ENCODE data around the gene METTL25B.
A peak's percentile ranks its signal among the peaks of the same experiment; 100 is the strongest.

Gene METTL25B

DNA sequence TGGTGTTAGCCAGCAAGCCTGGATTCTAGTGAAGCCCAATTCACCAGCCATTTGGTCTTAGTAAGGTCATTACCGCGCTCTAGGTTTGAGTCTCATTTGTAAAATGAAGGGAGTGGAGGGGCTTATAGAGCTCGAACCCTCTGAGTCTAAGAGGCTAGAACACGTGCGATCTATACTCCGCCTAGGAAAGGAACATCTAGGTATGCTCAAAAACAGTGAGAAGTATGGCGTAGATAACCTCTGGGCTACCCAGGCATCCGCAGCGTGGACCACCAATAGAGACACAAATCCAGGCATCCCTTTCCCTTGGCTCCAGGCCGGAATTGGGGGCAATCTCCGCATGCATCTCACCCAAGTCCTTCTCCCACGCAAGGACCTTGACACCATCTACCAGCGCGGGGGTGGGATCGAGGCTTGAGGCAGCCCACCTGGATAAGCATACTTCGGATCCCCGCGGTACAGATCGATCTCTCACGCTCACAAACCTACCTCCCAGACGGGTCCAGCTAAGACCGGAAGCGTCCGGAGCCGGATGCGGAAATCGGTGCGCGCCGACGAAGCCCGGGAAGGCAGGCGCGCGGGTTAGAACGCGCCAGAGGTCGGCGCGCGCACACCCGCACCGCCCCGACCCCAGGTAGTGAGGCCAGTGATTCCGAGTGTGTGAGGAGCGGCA lies at the start of gene METTL25B:
METTL25B (plus strand) TSS at position 544 of the 673 bp plus-strand sequence. CDS start 636 bp downstream, outside the sequence.
- DNase-seq (ENCODE audit: low read depth) = no peak

GRCh38 chr1:156680056-156680455 lies 48.2 kb upstream of the METTL25B start:
- DNase-seq (ENCODE audit: low read depth) = no peak

GRCh38 chr1:156681196-156681960 lies 46.9 kb upstream of the METTL25B start:
- DNase-seq (ENCODE audit: low read depth) = no peak

- no peak for DNase-seq (ENCODE audit: low read depth)
Measured at GRCh38 chr1:156682166-156682890, 45.9 kb upstream of the METTL25B start.

DNA sequence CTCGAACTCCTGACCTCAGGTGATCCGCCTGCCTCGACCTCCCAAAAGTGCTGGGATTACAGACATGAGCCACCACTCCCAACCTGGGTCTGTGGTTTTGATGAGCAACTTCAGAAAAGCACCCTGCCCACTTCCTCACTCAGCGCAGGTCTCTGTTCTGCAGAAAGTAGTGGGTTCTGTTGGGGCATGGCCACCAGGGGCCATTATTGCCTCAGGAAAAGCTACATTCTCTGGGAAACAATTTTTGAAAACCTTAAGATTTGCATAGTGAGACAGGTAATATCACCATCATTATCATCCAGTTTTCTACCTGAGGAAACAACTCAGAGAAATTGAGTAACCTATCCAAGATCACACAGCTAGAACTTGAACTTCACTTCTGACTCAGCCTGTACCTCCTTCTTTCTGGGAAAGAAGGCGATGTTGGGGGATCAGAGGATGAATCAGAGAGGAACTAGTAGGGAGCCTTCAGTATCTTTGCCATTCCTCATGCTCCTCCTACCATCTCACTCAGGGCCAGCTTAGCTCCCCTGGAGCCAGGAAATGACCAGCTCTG lies 44.0 kb upstream of the METTL25B start:
- DNase-seq (ENCODE audit: low read depth) = peak; percentile 69

DNA sequence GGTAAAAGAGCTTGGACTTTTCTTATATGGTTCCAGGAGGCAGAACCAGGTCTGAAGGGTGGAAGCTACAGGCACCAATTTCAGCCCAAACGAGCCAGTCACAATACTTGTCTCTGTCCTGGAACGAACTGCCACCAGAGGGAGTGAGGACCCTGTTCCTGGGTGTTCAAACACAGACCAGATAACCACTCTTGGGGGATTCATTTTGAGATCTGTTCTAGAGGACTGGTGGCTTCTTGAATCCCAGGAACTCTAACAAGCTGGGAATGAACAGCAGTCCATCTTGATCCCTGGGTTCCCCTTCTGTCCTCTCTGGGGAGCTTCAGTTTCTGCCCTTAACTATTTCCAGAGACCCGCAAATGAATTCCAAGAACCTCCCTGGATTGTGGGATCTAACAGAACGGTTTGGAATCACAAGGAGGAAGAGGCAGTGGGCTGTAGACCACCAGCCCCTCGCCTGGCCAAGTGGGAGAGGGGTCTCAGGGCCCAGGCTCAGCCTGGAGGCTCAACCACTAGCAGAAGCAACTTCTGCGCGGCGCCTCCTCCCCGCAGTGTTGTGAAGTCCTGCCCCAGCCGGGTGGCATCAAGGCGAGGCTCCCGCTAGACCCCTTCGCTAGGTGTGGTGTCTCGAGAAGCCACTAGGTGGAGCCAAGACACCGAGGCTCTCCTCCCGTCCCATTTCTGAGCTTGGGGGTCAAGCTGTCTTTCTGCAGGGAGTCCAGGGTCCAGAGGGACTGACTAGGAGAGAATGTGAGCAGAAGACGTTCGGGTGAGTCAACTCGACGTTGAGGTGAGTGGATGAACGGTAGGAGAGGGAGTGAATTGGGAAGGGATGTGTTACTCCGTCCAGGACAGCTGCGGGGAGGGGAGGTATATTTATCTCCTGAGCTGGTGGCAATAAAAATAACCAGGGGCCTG lies 39.0 kb upstream of the METTL25B start:
- peak; percentile 68 for DNase-seq (ENCODE audit: low read depth)

GRCh38 chr1:156689953-156690674 lies 38.2 kb upstream of the METTL25B start:
- DNase-seq (ENCODE audit: low read depth) = no peak

- no peak for DNase-seq (ENCODE audit: low read depth)
Measured at GRCh38 chr1:156690675-156691036, 37.6 kb upstream of the METTL25B start.

GRCh38 chr1:156691191-156691590 lies 37.1 kb upstream of the METTL25B start:
- DNase-seq (ENCODE audit: low read depth) = no peak

DNA sequence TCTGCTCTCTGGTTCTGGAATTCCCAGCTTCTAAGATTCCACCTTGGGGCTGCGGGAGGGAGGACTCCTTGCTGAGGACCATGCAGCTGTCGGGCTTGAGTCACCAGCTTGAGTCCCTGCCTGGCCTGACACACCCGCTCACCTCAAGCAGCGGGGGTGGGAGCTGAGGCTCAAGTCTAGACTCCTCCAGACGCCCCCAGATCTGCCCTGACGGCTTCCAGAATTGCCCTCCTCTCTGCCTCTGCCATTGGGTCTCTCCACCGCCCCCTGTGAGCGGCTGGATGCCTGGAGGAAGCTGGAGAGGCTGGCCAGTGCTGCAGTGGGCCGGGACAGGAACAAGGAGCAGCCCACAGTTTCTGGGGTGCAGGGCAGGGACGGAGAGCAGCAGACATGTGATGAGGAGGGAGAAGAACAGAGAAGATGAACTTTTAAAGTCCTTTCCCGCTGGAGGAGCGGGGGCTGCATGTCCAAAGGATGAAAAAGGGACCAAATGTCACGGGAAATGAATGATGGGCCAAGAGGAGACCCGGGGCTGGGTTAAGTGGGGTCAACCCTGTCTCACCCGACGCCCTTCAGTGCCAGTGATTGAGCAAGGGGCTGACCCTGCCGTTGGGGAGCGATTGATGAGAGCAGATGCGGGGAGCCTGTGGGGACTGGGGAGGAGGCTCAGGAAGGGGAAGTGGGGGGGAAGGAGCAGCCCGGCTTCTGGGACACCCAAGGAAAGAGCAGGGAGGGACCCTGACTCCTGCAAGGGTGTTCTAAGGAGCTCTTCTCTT lies 36.4 kb upstream of the METTL25B start:
- DNase-seq (ENCODE audit: low read depth) = no peak

DNA sequence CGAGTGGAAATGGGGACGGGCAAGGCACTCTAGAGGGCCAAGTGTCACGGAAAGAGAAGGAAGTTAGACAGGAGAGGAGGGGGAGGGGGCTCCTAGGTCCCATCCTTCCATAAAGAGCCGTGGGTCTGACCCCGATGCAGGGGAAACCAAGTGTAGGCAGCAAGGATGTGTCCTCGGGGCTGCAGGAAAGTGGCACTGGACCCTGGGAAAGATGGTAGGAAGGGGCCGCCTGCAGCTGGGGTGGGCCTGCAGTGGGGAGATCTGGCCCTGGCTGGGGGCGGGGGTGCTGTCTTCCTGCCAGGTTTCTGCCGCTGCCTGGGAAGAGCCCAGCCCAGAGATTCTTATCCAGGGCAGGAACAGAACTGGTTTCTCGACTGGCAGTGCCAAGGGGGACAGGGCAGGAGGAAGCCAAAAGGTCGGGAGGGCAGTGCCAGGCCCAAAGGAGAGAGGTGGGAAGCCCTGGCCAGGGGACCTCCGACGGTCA lies 35.8 kb upstream of the METTL25B start:
- no peak for DNase-seq (ENCODE audit: low read depth)

GRCh38 chr1:156692925-156693847 lies 35.1 kb upstream of the METTL25B start:
- DNase-seq (ENCODE audit: low read depth) = no peak

DNA sequence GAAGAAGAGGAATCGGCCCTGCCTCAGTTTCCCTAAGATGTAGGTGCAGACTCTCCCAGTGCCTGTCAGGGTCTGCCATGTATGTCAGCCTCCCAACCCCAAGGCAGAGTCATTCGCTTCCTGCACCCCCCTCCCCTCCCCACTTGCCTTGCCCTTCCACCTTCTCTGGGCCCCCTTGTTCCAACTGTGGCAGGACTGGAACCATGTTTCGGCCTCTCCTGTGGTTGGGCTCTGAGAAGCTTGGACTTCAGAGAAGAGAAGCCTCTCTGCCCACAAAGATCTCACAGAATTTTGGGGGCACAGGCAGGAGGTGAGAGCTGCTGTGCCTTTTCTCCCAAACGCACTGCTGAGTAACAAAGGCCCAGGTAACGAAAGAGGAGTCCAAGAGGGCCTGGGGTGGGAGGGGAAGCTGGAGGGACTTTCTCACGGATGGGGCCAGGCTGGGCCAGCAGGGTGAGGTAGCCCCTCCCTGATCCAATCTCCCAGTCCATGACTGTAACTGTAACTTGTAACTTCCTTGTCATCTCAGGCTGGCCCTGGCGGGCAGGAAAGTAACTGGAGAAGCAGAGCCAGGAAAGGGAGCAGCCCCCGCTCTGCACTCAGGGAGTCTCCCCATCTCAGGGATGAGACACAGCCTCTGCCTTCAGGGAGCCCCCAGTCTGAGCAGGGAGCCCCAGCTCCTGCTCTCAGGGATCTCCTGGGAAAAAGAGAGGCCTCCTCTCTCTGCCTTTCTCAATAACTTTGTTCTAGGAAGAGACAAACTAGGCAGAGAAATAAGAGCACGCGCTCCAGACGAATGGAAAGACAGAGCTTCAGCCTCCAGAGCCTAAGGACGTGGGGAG lies 34.2 kb upstream of the METTL25B start:
- no peak for DNase-seq (ENCODE audit: low read depth)

DNA sequence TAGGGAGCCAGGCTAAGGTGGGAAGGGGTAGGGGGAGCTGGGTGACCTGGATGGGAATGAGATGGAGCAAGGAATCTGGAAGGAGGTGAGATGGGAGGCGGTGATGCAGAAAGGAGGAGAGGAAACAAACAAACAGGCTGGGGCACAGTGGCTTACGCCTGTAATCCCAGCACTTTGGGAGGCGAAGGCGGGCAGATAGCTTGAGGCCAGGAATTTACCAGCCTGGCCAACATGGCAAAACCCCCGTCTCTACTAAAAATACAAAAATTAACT lies 33.6 kb upstream of the METTL25B start:
- DNase-seq (ENCODE audit: low read depth) = no peak

- no peak for DNase-seq (ENCODE audit: low read depth)
Measured at GRCh38 chr1:156696755-156697154, 31.5 kb upstream of the METTL25B start.

DNA sequence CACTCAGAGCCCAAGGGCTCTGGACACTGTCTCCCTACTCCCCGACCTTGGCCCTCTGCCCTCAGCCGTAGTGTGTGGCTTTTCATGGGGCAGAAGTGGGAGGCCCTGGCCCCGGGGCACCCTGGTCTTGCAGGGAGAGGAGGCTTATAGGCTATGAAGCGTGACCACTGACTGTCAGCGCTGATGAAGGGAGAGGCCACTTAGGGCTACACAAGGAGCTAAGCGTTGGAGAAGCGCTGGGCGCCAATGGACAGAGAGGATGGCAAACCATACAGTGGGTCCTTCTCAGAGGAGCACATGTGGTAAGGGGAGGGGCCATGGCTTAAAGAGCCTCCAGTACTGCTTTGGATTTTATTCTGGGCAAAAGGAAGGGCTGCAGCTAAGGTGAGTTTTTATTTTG lies 30.8 kb upstream of the METTL25B start:
- DNase-seq (ENCODE audit: low read depth) = no peak

DNA sequence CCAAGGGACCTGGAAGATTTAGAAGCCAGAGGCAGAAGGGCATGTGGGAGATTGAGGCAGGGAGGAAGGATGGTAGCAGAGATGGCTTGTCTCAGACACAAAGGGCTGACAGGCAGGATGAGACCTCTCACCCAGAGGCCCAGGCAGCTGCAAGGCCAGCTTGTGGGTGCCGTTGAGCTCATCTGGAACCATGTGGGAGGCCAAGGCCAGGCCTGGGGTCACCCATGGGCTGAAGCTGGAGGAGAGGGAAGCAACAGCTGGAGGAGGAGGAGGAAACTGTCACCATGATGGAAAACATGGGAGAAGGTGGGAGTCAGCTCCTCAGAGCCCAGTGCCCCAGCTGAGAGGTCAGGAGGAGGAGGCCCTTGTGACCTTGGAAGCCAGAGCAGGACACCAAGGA lies 29.3 kb upstream of the METTL25B start:
- no peak for DNase-seq (ENCODE audit: low read depth)
